ENCODE data around the gene GDNF. TPM values are rescaled to one million over a fixed set of nuclear protein-coding genes. Genes with fewer than 3 reads are reported as not detected.

GDNF gene
- polyA plus RNA-seq, 1 experiment, result 2.8 TPM

GRCh38 chr5:37830348-37830747, 9.5 kb downstream of the GDNF start:
- CTCF ChIA-PET, result interaction anchor here (1.1 to 2.7 kb wide), 2 partner anchors 362 to 417 kb away, joined by 3 to 9 read pairs; no protein-coding TSS in a partner anchor
- POLR2A ChIA-PET, result no interaction called here
- TF ChIP-seq, protein P1, sequence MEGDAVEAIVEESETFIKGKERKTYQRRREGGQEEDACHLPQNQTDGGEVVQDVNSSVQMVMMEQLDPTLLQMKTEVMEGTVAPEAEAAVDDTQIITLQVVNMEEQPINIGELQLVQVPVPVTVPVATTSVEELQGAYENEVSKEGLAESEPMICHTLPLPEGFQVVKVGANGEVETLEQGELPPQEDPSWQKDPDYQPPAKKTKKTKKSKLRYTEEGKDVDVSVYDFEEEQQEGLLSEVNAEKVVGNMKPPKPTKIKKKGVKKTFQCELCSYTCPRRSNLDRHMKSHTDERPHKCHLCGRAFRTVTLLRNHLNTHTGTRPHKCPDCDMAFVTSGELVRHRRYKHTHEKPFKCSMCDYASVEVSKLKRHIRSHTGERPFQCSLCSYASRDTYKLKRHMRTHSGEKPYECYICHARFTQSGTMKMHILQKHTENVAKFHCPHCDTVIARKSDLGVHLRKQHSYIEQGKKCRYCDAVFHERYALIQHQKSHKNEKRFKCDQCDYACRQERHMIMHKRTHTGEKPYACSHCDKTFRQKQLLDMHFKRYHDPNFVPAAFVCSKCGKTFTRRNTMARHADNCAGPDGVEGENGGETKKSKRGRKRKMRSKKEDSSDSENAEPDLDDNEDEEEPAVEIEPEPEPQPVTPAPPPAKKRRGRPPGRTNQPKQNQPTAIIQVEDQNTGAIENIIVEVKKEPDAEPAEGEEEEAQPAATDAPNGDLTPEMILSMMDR (IDR thresholded peaks at IDR 0.05; ENCODE audit: low read depth, low read length), result no peak
- no peaks in the 10 kb centered on the region for H3K9me3 ChIP-seq (ENCODE audit: control insufficient read depth, insufficient read depth, low read length)
- DNase-seq (ENCODE audit: low read depth, low spot score), result no peak
- H3K27me3 ChIP-seq (ENCODE audit: control insufficient read depth, insufficient read depth, low read length), result no peaks in the 10 kb centered on the region
- no peak overlapping the region for H3K4me3 ChIP-seq (ENCODE audit: low read depth, low read length)
- no peak overlapping the region for H3K27ac ChIP-seq (ENCODE audit: low read depth, low read length)

GRCh38 chr5:37825334-37825915, 14.4 kb downstream of the GDNF start:
- CTCF ChIA-PET, result no interaction called here
- no peak overlapping the region for H3K27ac ChIP-seq (ENCODE audit: low read depth, low read length)
- H3K27me3 ChIP-seq (ENCODE audit: control insufficient read depth, insufficient read depth, low read length), result no peaks in the 10 kb centered on the region
- DNase-seq (ENCODE audit: low read depth, low spot score), result no peak
- H3K9me3 ChIP-seq (ENCODE audit: control insufficient read depth, insufficient read depth, low read length), result no peaks in the 10 kb centered on the region; the same call in 1 of the 2 replicates
- TF ChIP-seq, protein P1 (IDR thresholded peaks at IDR 0.05; ENCODE audit: low read depth, low read length), result no peak
- POLR2A ChIA-PET, result no interaction called here
- no peak overlapping the region for H3K4me3 ChIP-seq (ENCODE audit: low read depth, low read length)

DNA sequence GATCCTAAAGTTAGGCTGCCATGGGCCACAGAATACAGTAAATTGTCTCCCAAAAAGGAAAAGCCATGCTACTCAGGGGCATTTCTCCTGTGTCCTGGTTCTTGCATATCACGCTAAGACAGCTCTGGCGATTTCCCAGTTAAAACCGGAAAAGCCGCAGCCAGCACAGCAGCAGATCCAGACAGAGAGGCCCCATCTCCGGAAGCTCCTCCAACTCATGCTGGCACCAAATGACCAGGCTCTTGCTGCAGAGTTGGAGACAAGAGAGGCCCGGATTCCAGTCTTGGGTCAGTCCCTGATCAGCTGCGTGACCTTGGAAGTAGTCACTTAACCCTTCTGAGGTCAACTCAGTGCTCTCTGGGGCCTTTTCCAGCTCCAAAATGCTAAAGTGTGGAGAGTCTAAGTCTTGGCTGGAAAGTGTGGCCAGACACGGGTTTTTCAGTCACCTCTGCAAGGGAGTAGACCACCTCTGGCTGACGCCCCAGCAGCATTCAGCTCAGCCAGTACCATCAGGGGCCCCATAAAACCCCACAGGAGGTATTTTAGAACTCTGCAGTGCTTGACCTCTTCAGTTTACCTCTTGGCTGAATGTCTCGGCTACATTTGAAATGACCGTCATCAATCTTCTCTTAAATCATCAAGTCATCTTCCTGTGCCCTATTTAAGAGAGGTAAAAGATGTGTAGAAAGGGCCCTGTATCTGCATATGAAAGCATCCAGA, 16.2 kb downstream of the GDNF start:
- TF ChIP-seq, protein P1 (IDR thresholded peaks at IDR 0.05; ENCODE audit: low read depth, low read length), result no peak

GRCh38 chr5:37816883-37817282, 23.0 kb downstream of the GDNF start:
- no peak overlapping the region for H3K27ac ChIP-seq (ENCODE audit: low read depth, low read length)
- TF ChIP-seq, protein P1 (IDR thresholded peaks at IDR 0.05; ENCODE audit: low read depth, low read length), result no peak
- ChIA-PET POLR2A (no interaction called here), CTCF (no interaction called here)
- H3K4me3 ChIP-seq (ENCODE audit: low read depth, low read length), result no peak overlapping the region
- DNase-seq (ENCODE audit: low read depth, low spot score), result no peak
- no peaks in the 10 kb centered on the region for H3K27me3 ChIP-seq (ENCODE audit: control insufficient read depth, insufficient read depth, low read length)
- H3K9me3 ChIP-seq (ENCODE audit: control insufficient read depth, insufficient read depth, low read length), result peaks cover 3% of the 10 kb centered on the region; the same call in 1 of the 2 replicates

More for the DNA sequence above, 16.2 kb downstream of the GDNF start:
- Histone ChIP-seq H3K4me3 (ENCODE audit: low read depth, low read length) (no peak overlapping the region), H3K27ac (ENCODE audit: low read depth, low read length) (no peak overlapping the region), H3K9me3 (ENCODE audit: control insufficient read depth, insufficient read depth, low read length) (no peaks in the 10 kb centered on the region; the same call in 1 of the 2 replicates), H3K27me3 (ENCODE audit: control insufficient read depth, insufficient read depth, low read length) (no peaks in the 10 kb centered on the region)
- DNase-seq (ENCODE audit: low read depth, low spot score), result no peak
- ChIA-PET POLR2A (no interaction called here), CTCF (no interaction called here)

GRCh38 chr5:37816331-37816730, 23.5 kb downstream of the GDNF start:
- CTCF ChIA-PET, result no interaction called here
- no peak for DNase-seq (ENCODE audit: low read depth, low spot score)
- no peak overlapping the region for H3K27ac ChIP-seq (ENCODE audit: low read depth, low read length)
- H3K27me3 ChIP-seq (ENCODE audit: control insufficient read depth, insufficient read depth, low read length), result no peaks in the 10 kb centered on the region
- POLR2A ChIA-PET, result no interaction called here
- H3K4me3 ChIP-seq (ENCODE audit: low read depth, low read length), result no peak overlapping the region
- peaks cover 3% of the 10 kb centered on the region; the same call in 1 of the 2 replicates for H3K9me3 ChIP-seq (ENCODE audit: control insufficient read depth, insufficient read depth, low read length)
- TF ChIP-seq, protein P1 (IDR thresholded peaks at IDR 0.05; ENCODE audit: low read depth, low read length), result no peak

All from AG04450 (cell line).